ENCODE results near the gene LAIR1.
"Not testable (repeated sequence)": the region's sequence is repeated elsewhere in the genome, so short reads cannot be mapped to it uniquely, and the experiment has no call there.

Gene LAIR1

DNA sequence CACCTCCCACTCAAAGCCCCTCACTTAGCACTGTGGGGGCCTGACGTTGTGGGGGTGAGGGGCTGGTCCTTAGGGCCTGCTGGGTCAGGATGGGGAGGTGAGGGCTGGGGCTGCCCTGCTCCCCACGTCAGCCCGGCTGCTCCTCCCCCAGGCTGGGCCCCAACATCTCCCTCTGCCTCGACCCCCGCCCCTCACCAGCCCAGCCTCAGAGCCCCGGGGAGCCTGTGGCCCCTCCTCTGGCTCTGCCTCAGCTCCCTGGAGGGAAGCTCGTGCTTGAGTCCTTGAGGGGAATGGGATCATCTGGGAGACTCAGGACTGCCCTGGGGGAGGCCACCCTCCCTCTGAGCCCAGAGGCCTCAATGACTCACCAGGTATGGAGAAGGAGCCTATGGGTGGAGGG, 32.6 kb downstream of the LAIR1 start:
- no peak overlapping the region for H3K27ac ChIP-seq
- TF ChIP-seq ZFX (IDR thresholded peaks at IDR 0.05; ENCODE audit: borderline replicate concordance) = no peak
- TF ChIP-seq, protein P1, sequence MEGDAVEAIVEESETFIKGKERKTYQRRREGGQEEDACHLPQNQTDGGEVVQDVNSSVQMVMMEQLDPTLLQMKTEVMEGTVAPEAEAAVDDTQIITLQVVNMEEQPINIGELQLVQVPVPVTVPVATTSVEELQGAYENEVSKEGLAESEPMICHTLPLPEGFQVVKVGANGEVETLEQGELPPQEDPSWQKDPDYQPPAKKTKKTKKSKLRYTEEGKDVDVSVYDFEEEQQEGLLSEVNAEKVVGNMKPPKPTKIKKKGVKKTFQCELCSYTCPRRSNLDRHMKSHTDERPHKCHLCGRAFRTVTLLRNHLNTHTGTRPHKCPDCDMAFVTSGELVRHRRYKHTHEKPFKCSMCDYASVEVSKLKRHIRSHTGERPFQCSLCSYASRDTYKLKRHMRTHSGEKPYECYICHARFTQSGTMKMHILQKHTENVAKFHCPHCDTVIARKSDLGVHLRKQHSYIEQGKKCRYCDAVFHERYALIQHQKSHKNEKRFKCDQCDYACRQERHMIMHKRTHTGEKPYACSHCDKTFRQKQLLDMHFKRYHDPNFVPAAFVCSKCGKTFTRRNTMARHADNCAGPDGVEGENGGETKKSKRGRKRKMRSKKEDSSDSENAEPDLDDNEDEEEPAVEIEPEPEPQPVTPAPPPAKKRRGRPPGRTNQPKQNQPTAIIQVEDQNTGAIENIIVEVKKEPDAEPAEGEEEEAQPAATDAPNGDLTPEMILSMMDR (IDR thresholded peaks at IDR 0.05) = no peak

DNA sequence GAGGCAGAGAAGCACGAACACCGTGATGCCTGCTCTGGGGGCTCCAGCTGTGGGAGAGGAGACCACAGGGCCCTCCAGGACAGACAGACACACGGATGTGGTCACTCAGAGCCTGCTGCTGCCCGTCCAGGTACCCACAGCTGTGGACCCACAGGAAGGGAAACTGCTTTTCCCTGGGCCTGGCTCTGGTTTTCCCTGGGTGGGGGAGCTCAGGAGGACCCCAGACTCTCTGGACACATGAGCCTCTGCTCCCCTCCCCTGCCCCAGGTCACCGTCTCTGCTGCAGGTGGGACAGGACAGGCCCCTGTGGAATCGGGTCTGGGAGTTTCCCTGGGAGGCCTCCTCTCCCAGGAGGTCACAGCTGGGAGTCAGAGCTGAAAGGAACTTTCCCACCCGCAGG, 33.1 kb downstream of the LAIR1 start:
- H3K27ac ChIP-seq = no peak overlapping the region
- TF ChIP-seq, protein P1 (IDR thresholded peaks at IDR 0.05) = no peak
- no peak for TF ChIP-seq ZFX (IDR thresholded peaks at IDR 0.05; ENCODE audit: borderline replicate concordance)

DNA sequence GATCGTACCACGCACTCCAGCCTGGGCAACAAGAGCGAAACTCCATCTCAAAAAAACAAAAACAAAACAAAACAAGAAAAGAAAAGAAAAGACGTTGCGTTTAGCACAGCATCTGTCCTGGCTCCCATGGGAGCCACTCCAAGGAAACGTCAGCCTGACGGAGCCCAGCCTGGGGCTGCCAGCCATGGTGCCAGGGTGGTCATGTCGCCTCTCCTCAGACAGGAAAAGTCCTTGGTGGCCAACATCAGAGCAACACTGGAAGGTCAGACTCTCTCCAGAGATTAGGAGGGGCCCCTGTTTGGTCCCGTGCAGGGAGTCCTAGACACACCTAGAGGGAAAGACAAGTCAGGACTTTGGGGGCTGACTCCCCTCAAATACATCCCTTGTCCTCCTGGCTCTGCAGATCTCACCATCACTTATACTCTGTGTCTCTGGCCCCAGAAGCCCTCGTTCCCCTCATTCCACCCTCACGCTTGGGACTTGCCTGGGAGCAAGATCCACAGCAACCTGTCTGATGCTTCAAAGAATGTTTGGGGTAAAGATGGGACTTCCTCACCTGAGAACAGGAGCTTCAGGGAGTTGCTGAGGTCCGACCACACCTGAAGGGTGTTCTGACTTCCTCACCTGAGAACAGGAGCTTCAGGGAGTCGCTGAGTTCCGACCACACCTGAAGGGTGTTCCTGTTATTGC, 35.1 kb downstream of the LAIR1 start:
- TF ChIP-seq, protein P1 (IDR thresholded peaks at IDR 0.05) = no peak
- no peak overlapping the region for H3K27ac ChIP-seq

DNA sequence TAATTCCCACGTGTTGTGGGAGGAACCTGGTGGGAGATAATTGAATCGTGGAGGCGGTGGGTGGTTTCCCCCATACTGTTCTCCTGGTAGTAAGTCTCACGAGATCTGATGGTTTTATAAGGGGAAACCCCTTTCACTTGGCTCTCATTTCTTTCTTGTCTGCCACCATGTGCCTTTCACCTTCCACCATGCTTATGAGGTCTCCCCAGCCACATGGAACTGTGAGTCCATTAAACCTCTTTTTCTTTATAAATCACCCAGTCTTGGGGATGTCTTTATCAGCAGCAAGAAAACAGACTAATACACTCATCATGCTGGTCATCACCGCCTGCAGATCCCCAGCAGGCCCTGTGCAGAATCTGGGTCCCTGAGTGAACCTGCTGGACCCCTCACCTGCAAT, 36.0 kb downstream of the LAIR1 start:
- H3K27ac ChIP-seq = not testable (repeated sequence)

DNA sequence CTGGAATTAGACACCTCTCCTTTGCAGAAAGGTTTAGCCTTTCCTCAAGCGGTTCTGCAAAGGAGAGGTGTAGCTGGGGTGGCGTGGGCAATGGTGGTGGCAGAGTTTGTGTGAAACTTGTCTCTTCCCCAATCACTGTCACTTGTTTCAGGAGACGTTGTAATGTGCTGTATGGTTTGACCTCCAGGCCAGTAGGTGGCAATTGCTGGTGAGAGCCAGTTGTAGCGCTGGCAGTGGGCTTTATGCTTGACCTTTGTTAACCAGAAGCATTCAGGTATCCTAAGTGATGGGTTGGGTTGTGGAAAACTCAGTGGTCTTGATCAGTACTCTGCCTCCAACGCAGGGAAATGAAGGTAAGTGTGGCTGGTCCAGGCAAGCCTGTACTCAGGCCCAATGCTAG, 39.1 kb downstream of the LAIR1 start:
- TF ChIP-seq, protein P1 (IDR thresholded peaks at IDR 0.05) = no peak
- TF ChIP-seq ZFX (IDR thresholded peaks at IDR 0.05; ENCODE audit: borderline replicate concordance) = no peak
- H3K27ac ChIP-seq = no peak overlapping the region

DNA sequence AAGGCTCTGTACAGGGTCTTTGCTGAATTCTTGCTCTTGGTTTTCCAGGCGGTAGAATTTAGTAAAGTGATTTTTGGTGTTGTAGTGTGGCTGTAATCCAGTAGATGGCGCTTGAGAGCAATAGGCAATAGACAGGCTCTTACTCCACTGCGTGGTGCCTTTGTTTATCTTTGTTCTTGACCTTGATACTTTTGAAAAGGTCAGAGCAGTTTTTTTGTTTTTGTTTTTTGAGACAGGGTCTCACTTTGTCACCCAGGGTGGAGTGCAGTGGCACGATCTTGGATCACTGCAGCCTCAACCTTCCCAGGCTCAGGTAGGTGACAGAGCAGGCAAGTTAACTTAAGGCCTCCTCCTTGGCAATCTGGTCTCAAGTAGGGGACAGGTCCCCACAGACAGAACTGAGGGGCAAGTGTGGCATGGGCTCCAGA, 39.5 kb downstream of the LAIR1 start:
- no peak for TF ChIP-seq ZFX (IDR thresholded peaks at IDR 0.05; ENCODE audit: borderline replicate concordance)
- TF ChIP-seq, protein P1 (IDR thresholded peaks at IDR 0.05) = peak; percentile 94
- no peak overlapping the region for H3K27ac ChIP-seq

DNA sequence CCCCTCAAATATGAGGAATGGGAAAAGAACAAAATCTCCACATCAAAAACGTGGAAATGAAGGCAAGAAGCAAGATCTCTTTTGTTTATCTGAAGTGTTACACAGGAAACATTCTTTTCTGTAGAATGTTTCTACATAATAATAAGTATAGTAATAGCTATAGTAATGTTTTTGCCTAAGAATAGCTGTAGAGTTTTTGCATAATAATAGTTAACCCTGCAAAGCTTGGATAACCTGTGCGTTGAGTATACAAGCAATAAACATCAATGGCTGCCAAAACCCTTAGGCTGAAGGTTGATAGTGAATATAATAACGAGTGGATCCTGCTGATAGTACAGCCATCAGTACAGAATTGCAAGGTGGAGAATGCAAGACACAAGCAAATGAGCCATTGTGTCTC, 40.7 kb downstream of the LAIR1 start:
- TF ChIP-seq, protein P1 (IDR thresholded peaks at IDR 0.05) = no peak
- TF ChIP-seq ZFX (IDR thresholded peaks at IDR 0.05; ENCODE audit: borderline replicate concordance) = no peak
- no peak overlapping the region for H3K27ac ChIP-seq

DNA sequence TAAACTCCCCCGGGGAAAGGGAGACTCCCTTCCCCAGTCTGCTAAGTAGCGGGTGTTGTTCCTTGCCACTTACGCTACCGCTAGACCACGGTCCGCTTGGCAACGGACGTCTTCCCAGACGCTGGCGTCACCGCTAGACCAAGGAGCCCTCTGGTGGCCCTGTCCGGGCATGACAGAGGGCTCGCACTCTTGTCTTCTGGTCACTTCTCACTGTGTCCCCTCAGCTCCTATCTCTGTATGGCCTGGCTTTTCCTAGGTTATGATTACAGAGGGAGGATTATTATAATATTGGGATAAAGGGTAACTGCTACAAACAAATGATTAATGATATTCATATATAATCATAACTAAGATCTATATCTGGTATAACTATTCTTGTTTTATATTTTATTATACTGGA, 41.8 kb downstream of the LAIR1 start:
- TF ChIP-seq, protein P1 (IDR thresholded peaks at IDR 0.05) = peak; percentile 21; the same call in 1 of the 2 replicates

DNA sequence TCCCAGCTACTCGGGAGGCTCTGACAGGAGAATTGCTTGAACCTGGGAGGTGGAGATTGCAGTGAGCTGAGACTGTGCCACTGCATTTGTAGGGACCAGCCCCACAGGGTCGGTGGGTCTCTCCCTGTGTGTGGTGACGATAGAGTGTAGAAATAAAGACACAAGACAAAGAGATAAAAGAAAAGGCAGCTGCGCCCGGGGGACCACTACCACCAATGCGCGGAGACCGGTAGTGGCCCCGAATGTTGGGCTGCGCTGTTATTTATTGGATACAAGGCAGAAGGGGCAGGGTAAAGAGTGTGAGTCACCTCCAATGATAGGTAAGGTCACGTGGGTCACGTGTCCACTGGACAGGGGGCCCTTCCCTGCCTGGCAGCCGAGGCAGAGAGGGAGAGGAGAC, 42.4 kb downstream of the LAIR1 start:
- not testable (repeated sequence) for H3K27ac ChIP-seq

More for the DNA sequence above, 41.8 kb downstream of the LAIR1 start:
- H3K27ac ChIP-seq = not testable (repeated sequence)
